Caco-2 (cell line): ENCODE results near the gene PANX1. TPM values are rescaled to one million over a fixed set of nuclear protein-coding genes. Genes with fewer than 3 reads are reported as not detected.

Experiments used
- BruUV-seq: library from RNA; stranded (reverse); fragments of 400-500 nt; replicated peaks from 2 replicates; lab custom pipeline; 2021; lab: Mats Ljungman, UMichigan
- CTCF ChIA-PET: fragments of 300-600 bp; sonication (Branson Sonifier 250); formaldehyde crosslinking; loops from one replicate; lab custom pipeline; 2022; ENCODE audit warnings: antibody characterized with exemption; lab: Charles Lee
- POLR2A ChIA-PET: fragments of 300-600 bp; sonication (Branson Sonifier 250); formaldehyde crosslinking; loops from one replicate; lab custom pipeline; 2022; ENCODE audit warnings: antibody characterized with exemption; lab: Charles Lee
- DNase-seq, 2 experiments: peaks; one replicate each; pipeline versions ENCODE4 v3.0.0 to v3.0.0-alpha.2; 2020 to 2022
- H3K27me3 ChIP-seq: replicated peaks from 2 replicates; pipeline ENCODE4 v1.6.0; 2011; ENCODE audit warnings: low read length; ENCODE audit not compliant: control insufficient read depth, insufficient read depth
- H3K36me3 ChIP-seq: 2 replicates; pipeline ENCODE4 v1.5.1; 2011; ENCODE audit warnings: low read length; ENCODE audit not compliant: control insufficient read depth, insufficient read depth
- H3K4me1 ChIP-seq: fragments of 250-450 bp; sonication (Bioruptor Pico); 2 replicates; pipeline ENCODE4 v1.5.1; 2020; ENCODE audit warnings: mild to moderate bottlenecking
- H3K4me3 ChIP-seq: 2 replicates; pipeline ENCODE4 v1.5.1; 2011; ENCODE audit warnings: low read depth, mild to moderate bottlenecking, control low read depth, low read length
- H3K9me3 ChIP-seq: fragments of 250-450 bp; sonication (Bioruptor Pico); 2 replicates; pipeline ENCODE4 v1.5.1; 2020; ENCODE audit warnings: mild to moderate bottlenecking, moderate library complexity
- H3K27ac Mint-ChIP-seq: one replicate; pipeline ENCODE4 v1.8.0; 2022; ENCODE audit warnings: mixed read lengths; ENCODE audit not compliant: unreplicated experiment
- H3K27me3 Mint-ChIP-seq: one replicate; pipeline ENCODE4 v1.8.0; 2022; ENCODE audit warnings: mixed read lengths; ENCODE audit not compliant: insufficient read depth, unreplicated experiment
- H3K36me3 Mint-ChIP-seq: one replicate; pipeline ENCODE4 v1.8.0; 2022; ENCODE audit warnings: mild to moderate bottlenecking, mixed read lengths; ENCODE audit not compliant: insufficient read depth, unreplicated experiment
- H3K4me1 Mint-ChIP-seq: one replicate; pipeline ENCODE4 v1.8.0; 2022; ENCODE audit warnings: low read depth, mixed read lengths; ENCODE audit not compliant: unreplicated experiment
- H3K4me3 Mint-ChIP-seq: one replicate; pipeline ENCODE4 v1.8.0; 2022; ENCODE audit warnings: mild to moderate bottlenecking, moderate library complexity, mixed read lengths; ENCODE audit not compliant: unreplicated experiment
- H3K9me3 Mint-ChIP-seq: one replicate; pipeline ENCODE4 v1.8.0; 2022; ENCODE audit warnings: mixed read lengths; ENCODE audit not compliant: unreplicated experiment
- CTCF ChIP-seq, 2 experiments: fragments of 200-600 bp in 1 of 2; IDR thresholded peaks; 1 replicate in 1 of 2; 2 replicates in 1 of 2; pipeline versions ENCODE4 v1.5.1 to v1.8.0; 2011 to 2022; ENCODE audit warnings: antibody characterized with exemption in 1 of 2, control low read depth in 1 of 2, inconsistent platforms in 1 of 2, low read depth in 1 of 2, low read length in 1 of 2, mild to moderate bottlenecking in 1 of 2, moderate library complexity in 1 of 2; ENCODE audit not compliant: insufficient read depth in 1 of 2, severe bottlenecking in 1 of 2, unreplicated experiment in 1 of 2
- intact Hi-C: fragments of 100-400 bp; cut with micrococcal nuclease; formaldehyde crosslinking; loops from one replicate; pipeline ENCODE4 v1.10.0; 2022; ENCODE audit not compliant: unreplicated experiment
- total RNA-seq: library from RNA; stranded (reverse); gene quantifications from 2 replicates; pipeline ENCODE4 v1.2.3, GENCODE V29; 2022

Gene PANX1
- total RNA-seq, 1 experiment from 2014 or later = 33.1 TPM

GRCh38 chr11:94091091-94091490 is 37.5 kb upstream of the PANX1 start:
- intact Hi-C loops = loop anchor here (2.0 kb wide), 1 partner anchor 38 kb away; the partner anchor contains the start of gene PANX1
- Mint-ChIP-seq H3K27ac (peak overlapping the region; percentile 6), H3K4me1 (peaks cover 32% of the 10 kb centered on the region), H3K27me3 (no peaks in the 10 kb centered on the region), H3K4me3 (no peak overlapping the region), H3K9me3 (peaks cover 38% of the 10 kb centered on the region), H3K36me3 (no peaks in the 10 kb centered on the region)
- BruUV-seq = no TSS peak
- Histone ChIP-seq H3K9me3 (peaks cover 4% of the 10 kb centered on the region; the same call in 1 of the 2 replicates), H3K27me3 (no peaks in the 10 kb centered on the region), H3K36me3 (no peaks in the 10 kb centered on the region), H3K4me1 (peaks cover 31% of the 10 kb centered on the region), H3K4me3 (no peak overlapping the region)
- DNase-seq = peak in 1 of 2 experiments; percentile 16
- ChIA-PET POLR2A (no interaction called here), CTCF (no interaction called here)
- TF ChIP-seq CTCF (IDR thresholded peaks at IDR 0.05; ENCODE audit: insufficient read depth in 1 of 2, low read depth in 1 of 2, low read length in 1 of 2, severe bottlenecking in 1 of 2, unreplicated experiment in 1 of 2) = no peak

- Mint-ChIP-seq H3K4me1 (no peaks in the 10 kb centered on the region), H3K27ac (no peak overlapping the region), H3K36me3 (no peaks in the 10 kb centered on the region), H3K9me3 (no peaks in the 10 kb centered on the region), H3K4me3 (no peak overlapping the region), H3K27me3 (peaks cover 4% of the 10 kb centered on the region)
- no peak for TF ChIP-seq CTCF (IDR thresholded peaks at IDR 0.05; ENCODE audit: insufficient read depth in 1 of 2, low read depth in 1 of 2, low read length in 1 of 2, severe bottlenecking in 1 of 2, unreplicated experiment in 1 of 2)
- Histone ChIP-seq H3K27me3 (no peaks in the 10 kb centered on the region), H3K4me3 (no peak overlapping the region), H3K9me3 (no peaks in the 10 kb centered on the region), H3K4me1 (no peaks in the 10 kb centered on the region), H3K36me3 (no peaks in the 10 kb centered on the region)
- POLR2A ChIA-PET = no interaction called here
- BruUV-seq = no TSS peak
- no peak for DNase-seq
- CTCF ChIA-PET = no interaction called here
- intact Hi-C loops = no loop called here
Observed at GRCh38 chr11:94100253-94100652, 28.4 kb upstream of the PANX1 start.

GRCh38 chr11:94103471-94103870 is 25.2 kb upstream of the PANX1 start:
- intact Hi-C loops = no loop called here
- H3K4me3 Mint-ChIP-seq = no peak overlapping the region
- no peak for DNase-seq
- TF ChIP-seq CTCF (IDR thresholded peaks at IDR 0.05; ENCODE audit: insufficient read depth in 1 of 2, low read depth in 1 of 2, low read length in 1 of 2, severe bottlenecking in 1 of 2, unreplicated experiment in 1 of 2) = no peak
- H3K27me3 Mint-ChIP-seq = no peaks in the 10 kb centered on the region
- Histone ChIP-seq H3K4me1 (no peaks in the 10 kb centered on the region), H3K36me3 (no peaks in the 10 kb centered on the region), H3K4me3 (no peak overlapping the region), H3K27me3 (no peaks in the 10 kb centered on the region; the same call in 1 of the 2 replicates), H3K9me3 (peaks cover 5% of the 10 kb centered on the region)
- no peaks in the 10 kb centered on the region for H3K9me3 Mint-ChIP-seq
- ChIA-PET CTCF (no interaction called here), POLR2A (no interaction called here)
- BruUV-seq = no TSS peak
- H3K27ac Mint-ChIP-seq = no peak overlapping the region
- H3K4me1 Mint-ChIP-seq = no peaks in the 10 kb centered on the region
- H3K36me3 Mint-ChIP-seq = no peaks in the 10 kb centered on the region
